ENCODE data around the gene FOXP1. TPM values are rescaled to one million over a fixed set of nuclear protein-coding genes. Genes with fewer than 3 reads are reported as not detected.

FOXP1 gene
- total RNA-seq, 2 donors from 2014 or later, result 41.7 to 94.3 TPM

DNA sequence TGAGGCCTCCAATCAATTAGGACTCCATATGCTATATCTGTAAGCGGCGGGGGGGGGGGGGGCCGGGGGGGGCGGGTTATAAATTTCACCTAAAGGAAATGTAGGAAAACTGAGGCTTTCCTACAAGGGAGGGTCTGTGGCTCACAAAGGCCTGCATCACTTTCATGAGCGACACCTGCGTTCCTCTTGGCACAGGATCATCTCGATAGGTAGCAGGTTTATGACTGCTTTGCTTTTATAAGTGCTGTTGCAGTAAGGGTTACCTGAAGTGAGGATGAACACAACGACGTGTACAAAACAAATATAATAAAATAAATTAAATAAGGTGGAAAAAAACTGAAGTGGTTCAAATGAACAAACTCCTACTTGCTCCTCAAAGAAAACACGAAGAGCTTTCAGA lies 194.3 kb downstream of the FOXP1 start:
- no peaks in the 10 kb centered on the region for H3K4me1 ChIP-seq (ENCODE audit: control insufficient read depth, insufficient read depth, low read length)
- peaks cover 4% of the 10 kb centered on the region for H3K36me3 Mint-ChIP-seq (ENCODE audit: low read depth)
- H3K9me3 ChIP-seq (ENCODE audit: control insufficient read depth, low read length), result no peaks in the 10 kb centered on the region
- H3K4me1 Mint-ChIP-seq, result peaks cover 33% of the 10 kb centered on the region
- no peak overlapping the region for H3K4me3 Mint-ChIP-seq
- no peaks in the 10 kb centered on the region for H3K36me3 ChIP-seq (ENCODE audit: control insufficient read depth, insufficient read depth, low read length)
- H3K9me3 Mint-ChIP-seq, result peaks cover 4% of the 10 kb centered on the region
- 97% methylated on average over 4 of the region's 10 CpGs; no CpG with 5 or more reads in 1 of the 2 experiments for WGBS, 2 experiments (ENCODE audit: insufficient coverage in 1 of 2, insufficient read length in 1 of 2)
- H3K9ac ChIP-seq (ENCODE audit: extremely low read depth, low read length, poor library complexity, severe bottlenecking), result no peak overlapping the region
- no peak overlapping the region for H3K27ac Mint-ChIP-seq
- no peak overlapping the region for H3K4me3 ChIP-seq (ENCODE audit: low read length)
- no peaks in the 10 kb centered on the region for H3K27me3 ChIP-seq (ENCODE audit: control insufficient read depth, insufficient read depth, low read length, poor library complexity, severe bottlenecking)
- TF ChIP-seq, protein P1, sequence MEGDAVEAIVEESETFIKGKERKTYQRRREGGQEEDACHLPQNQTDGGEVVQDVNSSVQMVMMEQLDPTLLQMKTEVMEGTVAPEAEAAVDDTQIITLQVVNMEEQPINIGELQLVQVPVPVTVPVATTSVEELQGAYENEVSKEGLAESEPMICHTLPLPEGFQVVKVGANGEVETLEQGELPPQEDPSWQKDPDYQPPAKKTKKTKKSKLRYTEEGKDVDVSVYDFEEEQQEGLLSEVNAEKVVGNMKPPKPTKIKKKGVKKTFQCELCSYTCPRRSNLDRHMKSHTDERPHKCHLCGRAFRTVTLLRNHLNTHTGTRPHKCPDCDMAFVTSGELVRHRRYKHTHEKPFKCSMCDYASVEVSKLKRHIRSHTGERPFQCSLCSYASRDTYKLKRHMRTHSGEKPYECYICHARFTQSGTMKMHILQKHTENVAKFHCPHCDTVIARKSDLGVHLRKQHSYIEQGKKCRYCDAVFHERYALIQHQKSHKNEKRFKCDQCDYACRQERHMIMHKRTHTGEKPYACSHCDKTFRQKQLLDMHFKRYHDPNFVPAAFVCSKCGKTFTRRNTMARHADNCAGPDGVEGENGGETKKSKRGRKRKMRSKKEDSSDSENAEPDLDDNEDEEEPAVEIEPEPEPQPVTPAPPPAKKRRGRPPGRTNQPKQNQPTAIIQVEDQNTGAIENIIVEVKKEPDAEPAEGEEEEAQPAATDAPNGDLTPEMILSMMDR (conservative IDR thresholded peaks at IDR 0.05), result no peak
- H3K27me3 Mint-ChIP-seq (ENCODE audit: insufficient read depth), result no peaks in the 10 kb centered on the region
- no peak overlapping the region for H3K27ac ChIP-seq (ENCODE audit: low read depth, low read length)
- DNase-seq, result no peak

DNA sequence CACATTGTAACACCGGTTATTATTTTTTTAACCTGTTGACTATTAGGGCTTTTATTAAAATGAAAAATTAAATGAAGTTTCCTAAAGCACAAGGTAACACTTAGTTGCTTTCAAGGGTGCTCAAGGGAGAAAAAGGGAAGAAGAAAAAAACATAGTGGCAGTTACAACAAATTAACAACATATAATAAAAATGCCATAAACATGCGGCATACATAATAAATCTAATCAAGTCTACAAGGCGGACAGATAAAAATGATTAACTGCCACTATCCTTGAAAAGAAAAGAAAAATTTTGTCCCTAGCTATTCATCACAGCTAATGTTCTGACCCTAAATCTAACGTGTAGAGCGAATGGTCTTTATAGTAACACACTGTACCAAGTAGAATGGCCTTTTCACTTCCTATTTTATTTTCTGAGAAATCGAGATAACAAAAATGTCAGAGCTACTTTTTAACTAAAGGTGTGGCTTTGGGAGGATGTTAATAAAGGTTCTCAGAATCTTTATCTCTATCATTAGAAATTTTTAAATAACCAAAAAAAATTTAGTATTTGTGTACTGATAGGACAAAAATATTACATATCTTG lies 194.9 kb downstream of the FOXP1 start:
- Histone ChIP-seq H3K9ac (ENCODE audit: extremely low read depth, low read length, poor library complexity, severe bottlenecking) (no peak overlapping the region), H3K27me3 (ENCODE audit: control insufficient read depth, insufficient read depth, low read length, poor library complexity, severe bottlenecking) (no peaks in the 10 kb centered on the region), H3K4me1 (ENCODE audit: control insufficient read depth, insufficient read depth, low read length) (no peaks in the 10 kb centered on the region), H3K9me3 (ENCODE audit: control insufficient read depth, low read length) (no peaks in the 10 kb centered on the region), H3K27ac (ENCODE audit: low read depth, low read length) (no peak overlapping the region), H3K4me3 (ENCODE audit: low read length) (no peak overlapping the region), H3K36me3 (ENCODE audit: control insufficient read depth, insufficient read depth, low read length) (no peaks in the 10 kb centered on the region)
- TF ChIP-seq, protein P1 (conservative IDR thresholded peaks at IDR 0.05), result no peak
- Mint-ChIP-seq H3K27ac (no peak overlapping the region), H3K27me3 (ENCODE audit: insufficient read depth) (no peaks in the 10 kb centered on the region), H3K9me3 (peaks cover 4% of the 10 kb centered on the region), H3K4me1 (peaks cover 35% of the 10 kb centered on the region), H3K36me3 (ENCODE audit: low read depth) (peaks cover 4% of the 10 kb centered on the region), H3K4me3 (no peak overlapping the region)
- DNase-seq, result no peak
- WGBS, 2 experiments (ENCODE audit: insufficient coverage in 1 of 2, insufficient read length in 1 of 2), result 90 to 98% methylated on average over 3 to 6 of the region's 6 CpGs

DNA sequence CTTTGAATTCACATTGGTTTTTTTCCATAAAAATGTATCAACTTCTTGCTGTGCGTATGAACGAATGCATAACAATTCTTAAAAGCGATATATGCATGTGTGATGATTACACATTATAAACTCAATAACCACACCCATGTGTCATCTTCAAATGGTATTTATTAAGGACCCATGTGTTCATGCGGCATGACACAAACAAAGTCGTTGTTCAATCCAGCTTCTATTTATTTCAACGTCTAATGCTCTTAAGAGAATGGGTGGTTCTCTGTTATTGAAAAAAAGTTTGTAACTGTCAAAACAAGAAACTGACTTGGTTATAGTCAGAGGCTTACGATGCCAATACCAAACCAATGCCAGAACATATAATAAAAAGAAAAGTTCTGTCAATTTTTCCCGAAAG lies 195.9 kb downstream of the FOXP1 start:
- H3K4me1 Mint-ChIP-seq, result peaks cover 42% of the 10 kb centered on the region
- H3K4me3 Mint-ChIP-seq, result no peak overlapping the region

More for the DNA sequence above, 195.9 kb downstream of the FOXP1 start:
- Mint-ChIP-seq H3K27me3 (ENCODE audit: insufficient read depth) (no peaks in the 10 kb centered on the region), H3K9me3 (peaks cover 4% of the 10 kb centered on the region), H3K27ac (no peak overlapping the region), H3K36me3 (ENCODE audit: low read depth) (peaks cover 4% of the 10 kb centered on the region)
- Histone ChIP-seq H3K4me3 (ENCODE audit: low read length) (no peak overlapping the region), H3K9me3 (ENCODE audit: control insufficient read depth, low read length) (no peaks in the 10 kb centered on the region), H3K4me1 (ENCODE audit: control insufficient read depth, insufficient read depth, low read length) (no peaks in the 10 kb centered on the region), H3K27me3 (ENCODE audit: control insufficient read depth, insufficient read depth, low read length, poor library complexity, severe bottlenecking) (no peaks in the 10 kb centered on the region), H3K36me3 (ENCODE audit: control insufficient read depth, insufficient read depth, low read length) (no peaks in the 10 kb centered on the region), H3K9ac (ENCODE audit: extremely low read depth, low read length, poor library complexity, severe bottlenecking) (no peak overlapping the region), H3K27ac (ENCODE audit: low read depth, low read length) (no peak overlapping the region)
- DNase-seq, result no peak
- TF ChIP-seq, protein P1 (conservative IDR thresholded peaks at IDR 0.05), result no peak
- WGBS, 2 experiments (ENCODE audit: insufficient coverage in 1 of 2, insufficient read length in 1 of 2), result 88 to 89% methylated on average over 6 to 8 of the region's 8 CpGs
